DOHH2 (cell line): ENCODE measurements around the gene SCGB1D4.

Experiments used
- H3F3A ChIP-seq: fragments of 200-600 bp; sonication (generic), shearing (Covaris generic); 2 replicates; pipeline ENCODE4 v1.6.0; 2016; ENCODE audit warnings: antibody characterized with exemption, mild to moderate bottlenecking; ENCODE audit not compliant: control insufficient read depth, insufficient read depth
- H3K27ac ChIP-seq: fragments of 200-600 bp; sonication (generic); 2 replicates; pipeline ENCODE4 v1.5.1; 2014; ENCODE audit warnings: low read depth, mild to moderate bottlenecking, low read length, moderate library complexity
- H3K27me3 ChIP-seq: fragments of 200-600 bp; sonication (generic); 2 replicates; pipeline ENCODE4 v1.6.1; 2014; ENCODE audit warnings: mild to moderate bottlenecking, low read length, mixed read lengths; ENCODE audit not compliant: control insufficient read depth
- H3K36me3 ChIP-seq: fragments of 200-600 bp; sonication (generic); 2 replicates; pipeline ENCODE4 v1.6.1; 2014; ENCODE audit warnings: mild to moderate bottlenecking, low read length, moderate library complexity, mixed read lengths; ENCODE audit not compliant: control insufficient read depth
- H3K4me1 ChIP-seq: fragments of 200-600 bp; sonication (generic); 2 replicates; pipeline ENCODE4 v1.6.1; 2014; ENCODE audit warnings: mild to moderate bottlenecking, low read length, mixed read lengths; ENCODE audit not compliant: control insufficient read depth
- H3K4me2 ChIP-seq: fragments of 200-600 bp; sonication (generic); 2 replicates; pipeline ENCODE4 v1.6.0; 2014; ENCODE audit warnings: mild to moderate bottlenecking, low read length, moderate library complexity
- H3K4me3 ChIP-seq: fragments of 200-600 bp; sonication (generic); 2 replicates; pipeline ENCODE4 v1.5.1; 2014; ENCODE audit warnings: mild to moderate bottlenecking, low read length, mixed read lengths
- H3K79me2 ChIP-seq: fragments of 200-600 bp; sonication (generic); 2 replicates; pipeline ENCODE4 v1.6.1; 2014; ENCODE audit warnings: mild to moderate bottlenecking, low read length, mixed read lengths; ENCODE audit not compliant: control insufficient read depth
- H3K9me2 ChIP-seq: fragments of 200-600 bp; sonication (generic); replicated peaks from 2 replicates; pipeline ENCODE4 v1.6.1; 2014; ENCODE audit warnings: mild to moderate bottlenecking, low read length, mixed read lengths; ENCODE audit not compliant: control insufficient read depth
- H3K9me3 ChIP-seq: fragments of 200-600 bp; sonication (generic); 2 replicates; pipeline ENCODE4 v1.6.1; 2014; ENCODE audit warnings: antibody characterized with exemption, low read length, mixed read lengths; ENCODE audit not compliant: control insufficient read depth, insufficient read depth
- H4K20me1 ChIP-seq: fragments of 200-600 bp; sonication (generic); 2 replicates; pipeline ENCODE4 v1.6.0; 2014; ENCODE audit warnings: low read depth, mild to moderate bottlenecking, antibody characterized with exemption, low read length, moderate library complexity; ENCODE audit not compliant: control insufficient read depth, insufficient read depth
- CTCF ChIP-seq: fragments of 200-600 bp; sonication (generic); IDR thresholded peaks from one replicate; pipeline ENCODE4 v1.5.1; 2014; ENCODE audit warnings: antibody characterized with exemption, mild to moderate bottlenecking, low read depth, low read length; ENCODE audit not compliant: poor library complexity, severe bottlenecking
- EZH2phosphoT487 ChIP-seq: fragments of 200-600 bp; sonication (generic); IDR thresholded peaks from 2 replicates; pipeline ENCODE4 v1.6.1; 2017; ENCODE audit warnings: borderline replicate concordance, mild to moderate bottlenecking, antibody characterized with exemption, low read length, moderate library complexity, mixed read lengths

The SCGB1D4 gene

GRCh38 chr11:62309991-62310390 lies 11.1 kb upstream of the SCGB1D4 start:
- no peak overlapping the region for H3K4me2 ChIP-seq

GRCh38 chr11:62307950-62308349 lies 9.1 kb upstream of the SCGB1D4 start:
- Histone ChIP-seq H3K9me2 (no peaks in the 10 kb centered on the region), H3K4me2 (no peak overlapping the region), H3K9me3 (no peaks in the 10 kb centered on the region), H3K4me3 (no peak overlapping the region), H3F3A (no peaks in the 10 kb centered on the region), H3K36me3 (no peaks in the 10 kb centered on the region), H4K20me1 (no peaks in the 10 kb centered on the region), H3K27me3 (no peaks in the 10 kb centered on the region), H3K27ac (no peak overlapping the region), H3K4me1 (no peaks in the 10 kb centered on the region), H3K79me2 (no peaks in the 10 kb centered on the region)
- TF ChIP-seq EZH2phosphoT487 (no peak), CTCF (no peak)

More at GRCh38 chr11:62309991-62310390, 11.1 kb upstream of the SCGB1D4 start:
- Histone ChIP-seq H3K27ac (no peak overlapping the region), H3F3A (no peaks in the 10 kb centered on the region), H3K36me3 (no peaks in the 10 kb centered on the region), H3K9me3 (no peaks in the 10 kb centered on the region), H4K20me1 (no peaks in the 10 kb centered on the region), H3K9me2 (no peaks in the 10 kb centered on the region), H3K27me3 (peaks cover 3% of the 10 kb centered on the region; the same call in 1 of the 2 replicates), H3K79me2 (no peaks in the 10 kb centered on the region), H3K4me3 (no peak overlapping the region), H3K4me1 (no peaks in the 10 kb centered on the region)
- no peak for TF ChIP-seq EZH2phosphoT487

DNA sequence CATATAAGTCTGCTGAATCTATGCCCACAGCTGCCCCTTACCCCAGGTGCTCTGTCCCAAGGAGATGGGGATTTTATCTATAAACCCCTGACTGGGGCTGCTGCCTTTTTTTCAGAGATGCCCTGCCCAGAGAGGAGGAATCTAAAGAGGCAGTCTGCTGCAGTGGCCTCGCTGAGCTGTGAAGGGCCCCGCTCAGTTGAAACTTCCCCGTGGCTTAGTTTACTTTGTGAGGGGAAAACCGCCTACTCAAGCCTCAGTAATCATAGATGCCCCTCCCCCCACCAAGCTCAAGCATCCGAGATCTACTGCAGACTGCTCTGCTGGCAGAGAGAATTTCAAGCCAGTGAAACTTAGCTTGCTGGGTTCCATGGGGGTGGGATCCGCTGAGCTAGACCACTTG lies 7.4 kb upstream of the SCGB1D4 start:
- no peaks in the 10 kb centered on the region for H4K20me1 ChIP-seq
- no peak overlapping the region for H3K27ac ChIP-seq
- TF ChIP-seq CTCF = no peak
- TF ChIP-seq EZH2phosphoT487 = no peak
- no peaks in the 10 kb centered on the region for H3F3A ChIP-seq
- no peak overlapping the region for H3K4me3 ChIP-seq
- no peaks in the 10 kb centered on the region for H3K9me2 ChIP-seq
- H3K27me3 ChIP-seq = 0 out of 2 replicates have a peak, but pooled peaks cover 2% of the 10 kb centered on the region
- no peak overlapping the region for H3K4me2 ChIP-seq
- no peaks in the 10 kb centered on the region for H3K4me1 ChIP-seq
- H3K36me3 ChIP-seq = no peaks in the 10 kb centered on the region
- no peaks in the 10 kb centered on the region for H3K79me2 ChIP-seq
- no peaks in the 10 kb centered on the region for H3K9me3 ChIP-seq

DNA sequence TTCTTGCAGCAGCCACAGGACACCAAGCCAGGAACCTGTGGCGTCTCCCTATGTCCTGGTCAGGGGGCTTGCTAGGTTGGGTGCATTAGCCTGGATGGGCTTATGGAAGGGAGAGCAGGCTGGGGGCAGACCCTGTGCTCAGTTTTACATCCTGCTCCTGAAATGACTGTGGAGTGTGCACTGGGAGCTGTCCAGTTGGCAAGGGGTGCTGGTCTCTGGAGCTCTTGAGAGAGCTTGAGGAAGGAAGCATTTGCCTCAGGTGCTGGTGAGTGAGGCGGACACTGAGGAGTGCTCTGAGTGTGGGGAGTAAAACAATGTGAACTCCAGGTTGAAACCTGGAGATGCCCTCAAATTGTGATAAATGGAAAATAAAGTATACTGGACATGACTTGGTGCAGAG lies 3.4 kb downstream of the SCGB1D4 start:
- no peak overlapping the region for H3K4me3 ChIP-seq
- no peaks in the 10 kb centered on the region for H3K9me3 ChIP-seq
- no peaks in the 10 kb centered on the region for H3F3A ChIP-seq
- peaks cover 16% of the 10 kb centered on the region; the same call in 1 of the 2 replicates for H3K27me3 ChIP-seq
- H3K9me2 ChIP-seq = no peaks in the 10 kb centered on the region
- TF ChIP-seq EZH2phosphoT487 (no peak), CTCF (no peak)
- H3K79me2 ChIP-seq = no peaks in the 10 kb centered on the region
- H4K20me1 ChIP-seq = no peaks in the 10 kb centered on the region
- H3K4me1 ChIP-seq = no peaks in the 10 kb centered on the region
- H3K4me2 ChIP-seq = no peak overlapping the region
- no peak overlapping the region for H3K27ac ChIP-seq
- H3K36me3 ChIP-seq = no peaks in the 10 kb centered on the region
